Mammary microvascular endothelial cell (primary cell): ENCODE data around the gene M6PR. TPM values are rescaled to one million over a fixed set of nuclear protein-coding genes. Genes with fewer than 3 reads are reported as not detected.

Source experiments
- total RNA-seq: library from RNA; depleted of rRNA; stranded (reverse); fragments of >200 nt; gene quantifications from 2 replicates; pipeline ENCODE4 v1.2.3, GENCODE V29; 2015

M6PR gene
- total RNA-seq, result 92.2 and 97.9 TPM in 2 replicates

GRCh38 chr12:8949342-8950220 lies at the start of gene M6PR:
M6PR (minus strand) TSS chr12:8949645; CDS start chr12:8946404, 3,241 bp downstream.

GRCh38 chr12:8989413-8989812 lies 40.0 kb upstream of the M6PR start, which contains the start of gene KLRG1:
KLRG1 (plus strand) TSS chr12:8989546; CDS start chr12:8989636, 90 bp downstream.

GRCh38 chr12:8914033-8914715 lies 35.3 kb downstream of the M6PR start, which contains the start of gene PHC1:
PHC1 (plus strand) TSS chr12:8914509; CDS start chr12:8917678, 3,169 bp downstream.

Other genes starting within 250 kb of the M6PR start
- not detected in 2 replicates for gene A2ML1, start 127.0 kb downstream of the M6PR start, total RNA-seq
- gene PHC1, start 35.1 kb downstream of the M6PR start, total RNA-seq, result 8.5 and 27.7 TPM in 2 replicates
- 0.40 and 1.1 TPM in 2 replicates for gene KLRG1, start 39.9 kb upstream of the M6PR start, total RNA-seq
- gene A2M, start 166.3 kb upstream of the M6PR start, total RNA-seq, result 45.0 and 53.3 TPM in 2 replicates